ENCODE results near the gene MAD2L2.

Gene MAD2L2

DNA sequence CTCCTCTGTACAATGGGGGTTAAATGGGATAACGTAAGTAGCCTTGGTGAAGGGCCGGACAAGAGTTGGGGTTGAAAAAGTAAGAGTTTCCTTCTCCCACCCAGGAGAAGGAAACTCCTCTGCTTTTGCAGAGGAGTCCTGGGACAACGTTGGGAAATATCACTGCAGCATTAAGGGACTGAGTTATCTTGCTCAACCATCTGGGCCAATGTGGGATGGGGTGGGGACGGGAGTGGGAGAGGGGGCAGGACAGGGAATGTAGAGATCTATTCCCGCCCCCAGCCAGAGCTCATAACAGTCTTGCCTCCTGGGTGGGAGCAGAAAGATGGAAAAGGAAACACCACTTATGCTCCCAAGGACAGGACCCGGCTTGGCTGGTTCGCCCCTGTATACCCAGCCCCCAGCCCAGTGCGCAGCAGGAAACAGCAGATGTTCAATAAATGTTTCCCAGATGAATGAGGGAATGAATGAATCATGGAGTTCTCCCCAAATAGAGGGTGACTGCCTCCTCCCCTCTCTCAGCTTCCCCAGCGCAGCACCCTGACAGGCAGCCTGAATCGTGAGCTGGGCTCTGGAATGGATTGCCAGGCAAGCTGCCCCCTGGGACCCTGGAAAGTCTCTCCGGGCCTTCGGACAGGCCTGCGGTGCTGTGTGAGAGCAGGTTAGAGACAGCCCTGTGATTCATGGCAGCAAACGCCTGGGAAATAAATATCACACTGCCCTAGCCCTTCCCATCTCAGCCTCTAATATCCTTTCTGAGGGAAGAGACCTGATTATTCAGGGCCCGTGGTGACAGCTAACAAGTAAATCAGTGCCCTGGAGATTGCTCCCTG lies 51.5 kb downstream of the MAD2L2 start:
- DNase-seq (ENCODE audit: low read depth): no peak

DNA sequence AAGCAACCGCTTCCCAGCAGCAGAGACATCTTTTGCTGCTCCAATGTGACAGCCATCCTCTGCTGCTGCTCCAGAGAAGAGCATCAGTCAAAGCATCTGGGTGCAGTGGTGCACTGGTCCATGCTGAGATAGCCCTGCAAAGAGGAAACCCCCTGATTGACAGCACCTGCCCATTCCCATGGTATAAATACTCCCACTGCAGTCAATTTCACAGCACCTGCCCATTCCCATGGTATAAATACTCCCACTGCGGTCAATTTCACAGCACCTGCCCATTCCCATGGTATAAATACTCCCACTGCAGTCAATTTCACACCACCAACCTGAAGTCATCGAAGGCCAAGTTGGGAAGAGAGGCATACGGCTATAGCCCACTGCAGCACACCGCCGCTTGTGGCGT lies 52.2 kb downstream of the MAD2L2 start:
- no peak for DNase-seq (ENCODE audit: low read depth)

DNA sequence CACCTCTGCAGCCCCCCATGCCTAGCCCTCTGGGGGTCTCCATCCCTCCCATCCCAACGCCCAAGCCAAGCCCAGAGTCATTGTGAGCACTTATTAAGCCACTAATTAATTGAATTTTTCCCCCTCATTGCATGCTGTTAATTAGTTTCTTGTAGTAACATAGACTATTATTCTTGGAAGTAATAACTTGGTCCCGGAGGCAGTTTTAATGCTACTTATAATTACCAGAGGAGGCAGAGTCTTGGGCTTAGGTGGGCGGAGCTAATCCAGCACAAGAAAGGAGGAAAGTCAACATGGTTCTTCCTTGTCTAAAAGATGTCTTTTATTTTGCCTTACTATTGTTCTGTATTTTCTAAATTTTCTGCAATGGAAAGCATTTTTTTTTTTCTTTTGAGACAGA lies 54.4 kb downstream of the MAD2L2 start:
- no peak for DNase-seq (ENCODE audit: low read depth)
